CD1c-positive myeloid dendritic cell (primary cell): Measurements from ENCODE around the gene CELSR2.
"Not testable (repeated sequence)": the region's sequence is repeated elsewhere in the genome, so short reads cannot be mapped to it uniquely, and the experiment has no call there.

Source experiments
- DNase-seq: peaks from one replicate; pipeline ENCODE4 v3.0.0-alpha.2; 2016; ENCODE audit errors: extremely low spot score

Gene CELSR2

GRCh38 chr1:109248797-109249629 lies at the start of gene CELSR2:
TSS of gene CELSR2 (plus strand) at chr1:109249539. CDS start at chr1:109250080, 541 bp downstream.
- DNase-seq = peak; percentile 74

DNA sequence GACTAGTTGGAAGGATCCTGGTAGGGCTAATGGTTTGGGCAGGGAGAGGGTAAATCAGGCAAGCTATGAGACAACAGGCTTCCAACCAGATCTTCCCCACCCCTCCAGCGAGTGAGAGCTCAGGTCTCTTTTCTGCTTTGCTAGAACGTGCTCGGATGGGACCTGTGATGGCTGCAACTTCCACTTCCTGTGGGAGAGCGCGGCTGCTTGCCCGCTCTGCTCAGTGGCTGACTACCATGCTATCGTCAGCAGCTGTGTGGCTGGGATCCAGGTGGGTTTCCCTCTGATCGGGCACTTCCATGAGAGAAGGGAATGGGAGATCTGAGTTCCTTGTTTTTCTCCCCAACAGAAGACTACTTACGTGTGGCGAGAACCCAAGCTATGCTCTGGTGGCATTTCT lies 49.6 kb upstream of the CELSR2 start:
- DNase-seq = no peak

GRCh38 chr1:109201123-109201703 lies 48.1 kb upstream of the CELSR2 start:
- peak; percentile 74 for DNase-seq

GRCh38 chr1:109204484-109204883 lies 44.9 kb upstream of the CELSR2 start:
- no peak for DNase-seq

DNA sequence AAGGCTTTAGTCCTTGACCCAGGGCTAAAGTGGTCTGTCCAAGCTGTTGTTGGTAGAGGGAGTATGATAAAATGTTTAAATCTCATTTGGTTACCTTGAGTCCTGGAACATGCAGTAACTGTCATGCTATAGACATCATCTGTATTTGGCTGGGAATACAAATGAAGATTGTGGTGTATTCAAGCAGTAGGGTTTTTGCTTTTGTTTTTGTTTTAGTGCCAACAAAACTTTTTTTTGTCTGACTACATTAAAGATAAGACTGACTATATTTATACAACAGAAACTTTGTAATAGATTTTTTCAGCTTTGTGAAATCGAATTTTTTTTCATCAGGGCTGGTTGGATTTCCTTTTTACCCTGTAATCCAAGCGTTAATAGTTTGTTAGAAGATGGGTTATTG lies 43.0 kb upstream of the CELSR2 start:
- DNase-seq = no peak

DNA sequence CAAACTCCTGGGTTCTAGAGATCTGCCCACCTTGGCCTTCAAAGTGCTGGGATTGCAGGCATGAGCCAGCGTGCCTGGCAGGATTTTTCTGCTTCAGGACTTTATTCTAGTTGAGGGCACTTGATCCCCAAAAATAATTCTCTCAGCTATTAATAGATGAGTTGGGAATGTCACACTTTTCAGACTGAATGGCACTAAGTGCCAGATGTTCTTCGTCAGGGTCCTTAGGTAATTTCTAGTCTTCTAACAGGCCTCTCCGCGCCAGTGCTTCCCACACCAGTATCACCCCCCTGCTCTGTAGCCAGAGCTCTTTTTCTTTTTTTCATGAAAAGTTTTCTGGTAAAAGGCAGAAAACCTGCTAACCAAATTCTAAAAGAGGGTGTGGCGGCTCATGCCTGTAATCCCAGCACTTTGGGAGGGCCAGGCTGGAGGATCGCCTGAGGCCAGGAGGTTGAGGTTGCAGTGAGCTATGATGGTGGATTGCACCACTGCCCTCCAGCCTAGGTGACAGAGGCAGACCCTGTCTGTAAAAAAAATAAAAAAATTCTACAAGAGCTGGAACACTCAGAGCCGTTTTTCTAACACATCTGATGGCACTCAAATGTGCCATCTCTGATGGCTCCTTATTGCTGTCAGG lies 41.8 kb upstream of the CELSR2 start:
- DNase-seq = no peak

- no peak for DNase-seq
These were observed 40.9 kb upstream of the CELSR2 start for GRCh38 chr1:109208394-109208793.

DNA sequence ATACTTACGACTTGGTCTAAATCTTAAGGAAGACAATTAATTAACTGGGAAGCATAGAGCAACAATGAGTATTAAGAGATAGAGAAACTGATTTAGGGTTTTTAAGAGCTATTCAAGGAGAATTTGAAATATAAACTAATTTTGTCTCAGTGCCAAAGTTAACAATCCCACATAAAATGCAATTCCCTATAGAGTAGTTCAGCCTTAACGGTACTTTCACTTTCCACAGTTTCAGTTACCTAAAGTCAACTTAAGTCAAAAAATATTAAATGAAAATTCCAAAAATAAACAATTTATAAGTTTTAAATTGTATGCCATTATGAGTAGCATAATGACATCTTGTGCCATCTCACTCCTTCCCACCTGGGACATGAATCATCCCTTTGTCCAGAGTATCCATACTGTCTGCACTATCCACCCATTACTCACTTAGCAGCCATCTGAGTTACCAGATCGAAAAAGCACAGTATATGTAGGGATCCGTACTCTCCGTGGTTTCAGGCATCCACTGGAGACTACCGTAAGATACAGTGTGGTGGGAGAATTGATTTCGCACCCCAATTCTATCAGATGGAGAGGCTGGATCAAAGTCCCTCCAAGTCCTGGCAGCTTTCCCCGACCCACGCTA lies 40.4 kb upstream of the CELSR2 start:
- no peak for DNase-seq

DNA sequence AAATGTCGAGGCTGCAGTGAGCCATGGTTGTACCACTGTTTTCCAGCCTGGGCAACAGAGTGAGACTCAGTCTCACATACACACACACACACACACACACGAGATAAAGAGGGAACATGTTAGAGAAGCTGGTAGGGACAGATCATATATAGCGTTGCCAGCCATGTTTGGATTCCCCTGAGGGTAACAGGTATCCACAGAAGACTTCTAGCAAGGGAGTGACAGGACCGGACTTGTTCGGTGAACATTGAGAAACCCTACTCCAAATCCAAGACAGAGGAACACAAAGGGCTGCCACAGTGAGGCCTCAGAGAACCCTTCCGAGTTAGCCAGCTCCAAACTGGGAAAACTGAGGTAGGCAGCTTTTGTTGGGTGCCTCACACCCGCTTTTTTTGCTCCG lies 39.3 kb upstream of the CELSR2 start:
- no peak for DNase-seq

- no peak for DNase-seq
These were observed 36.0 kb upstream of the CELSR2 start for GRCh38 chr1:109213345-109213823.

GRCh38 chr1:109213824-109214693 lies 35.3 kb upstream of the CELSR2 start, which contains the start of gene SARS1:
TSS of gene SARS1 (plus strand) at chr1:109213918. CDS start at chr1:109213993, 75 bp downstream.
- DNase-seq = peak; percentile 94

DNA sequence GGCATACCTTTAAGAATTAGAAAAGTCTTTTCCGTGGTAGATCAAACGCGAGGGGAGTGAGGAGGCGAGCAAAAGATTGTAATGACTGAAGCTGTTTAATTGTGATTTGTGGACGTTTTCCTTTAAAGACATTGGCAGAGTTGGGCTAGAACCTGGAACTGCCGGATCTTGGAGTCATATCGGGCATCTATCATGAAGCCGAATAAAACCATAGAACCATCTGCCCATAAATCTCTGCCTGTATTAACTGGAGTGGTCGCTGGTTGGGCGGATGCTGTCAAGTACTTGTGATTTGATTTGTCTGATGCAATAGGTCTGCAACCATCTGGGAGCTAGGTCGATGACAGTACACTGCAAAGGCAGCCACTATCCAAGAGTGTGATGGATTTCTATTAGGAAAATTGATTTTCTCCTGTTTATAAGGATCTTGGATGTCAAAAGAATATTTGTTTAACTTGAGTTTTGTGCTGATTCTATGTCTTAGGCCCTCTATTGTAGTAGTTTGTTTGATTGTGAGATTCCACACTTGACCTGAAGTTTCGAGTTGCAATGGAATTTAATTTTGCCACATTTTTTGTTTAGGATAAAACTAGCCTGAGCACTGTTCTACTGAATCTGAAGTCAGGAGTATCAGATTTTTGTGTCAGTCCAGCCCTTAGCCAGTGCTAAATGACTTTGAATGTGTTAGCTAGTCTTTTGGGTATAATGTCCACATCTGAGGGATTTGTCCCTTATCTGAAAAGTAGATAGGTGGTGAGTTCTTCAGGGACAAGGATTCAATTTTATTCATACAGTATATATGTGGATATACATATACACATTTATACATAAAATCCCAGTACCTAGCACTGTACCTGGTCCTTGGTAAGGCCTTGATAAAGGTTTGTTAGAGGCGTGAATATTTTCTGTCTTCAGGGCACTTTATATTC lies 34.4 kb upstream of the CELSR2 start:
- DNase-seq = peak; percentile 25

- no peak for DNase-seq
These were observed 32.7 kb upstream of the CELSR2 start for GRCh38 chr1:109216662-109217061.

- no peak for DNase-seq
These were observed 30.8 kb upstream of the CELSR2 start for GRCh38 chr1:109218516-109218915.

- not testable (repeated sequence) for DNase-seq
These were observed 28.1 kb upstream of the CELSR2 start for GRCh38 chr1:109221201-109221600.

DNA sequence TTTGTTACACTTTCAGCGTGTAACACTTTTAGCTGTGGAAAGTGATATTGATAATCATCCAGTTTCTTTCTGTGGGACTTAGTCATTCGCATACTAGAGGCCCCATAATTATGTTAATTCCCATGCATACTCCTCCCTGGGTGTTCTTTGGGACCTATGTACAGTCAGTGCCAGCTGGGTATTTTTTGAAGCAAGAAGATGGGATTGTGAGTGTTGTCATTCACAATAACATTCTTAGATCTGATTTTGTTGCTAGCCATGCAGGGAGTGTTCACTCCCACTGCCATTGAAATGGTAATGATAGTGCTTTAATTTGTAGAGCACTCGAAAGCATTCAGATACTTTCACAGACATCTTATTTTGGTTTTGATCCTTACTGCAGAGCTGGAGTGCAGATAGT lies 24.0 kb upstream of the CELSR2 start:
- no peak for DNase-seq

DNA sequence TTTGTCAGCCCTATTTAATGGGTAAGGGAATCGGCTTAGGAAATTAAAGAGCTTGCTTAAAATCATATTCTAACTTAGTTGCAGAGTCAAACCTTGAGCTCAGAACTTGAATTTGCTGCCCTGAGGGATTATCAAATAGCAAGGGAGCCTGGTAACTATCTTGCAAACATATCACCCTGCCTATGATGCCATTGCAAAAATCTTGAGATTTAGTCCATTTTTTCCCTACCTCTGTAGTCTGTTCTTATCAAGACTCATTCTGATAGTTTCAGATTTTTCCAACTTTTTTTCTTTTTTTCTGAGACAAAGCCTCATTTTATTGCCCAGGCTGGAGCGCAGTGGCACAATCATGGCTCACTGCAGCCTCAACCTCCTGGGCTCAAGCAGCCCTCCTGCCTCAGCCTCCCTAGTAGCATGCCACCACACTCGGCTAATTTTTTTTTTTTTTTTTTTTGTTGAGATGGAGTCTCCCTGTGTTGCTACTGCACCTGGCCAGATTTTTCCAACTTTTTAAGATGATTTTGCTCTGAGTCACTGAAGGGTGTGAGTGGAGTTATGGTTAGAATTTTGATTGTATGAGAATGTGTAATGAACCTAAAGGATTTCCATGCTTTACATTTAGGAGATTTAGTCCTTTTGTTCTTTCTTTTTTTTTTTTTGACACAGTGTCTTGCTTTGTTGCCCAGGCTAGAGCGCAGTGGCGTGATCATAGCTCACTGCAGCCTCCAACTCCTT lies 23.5 kb upstream of the CELSR2 start:
- DNase-seq = no peak

DNA sequence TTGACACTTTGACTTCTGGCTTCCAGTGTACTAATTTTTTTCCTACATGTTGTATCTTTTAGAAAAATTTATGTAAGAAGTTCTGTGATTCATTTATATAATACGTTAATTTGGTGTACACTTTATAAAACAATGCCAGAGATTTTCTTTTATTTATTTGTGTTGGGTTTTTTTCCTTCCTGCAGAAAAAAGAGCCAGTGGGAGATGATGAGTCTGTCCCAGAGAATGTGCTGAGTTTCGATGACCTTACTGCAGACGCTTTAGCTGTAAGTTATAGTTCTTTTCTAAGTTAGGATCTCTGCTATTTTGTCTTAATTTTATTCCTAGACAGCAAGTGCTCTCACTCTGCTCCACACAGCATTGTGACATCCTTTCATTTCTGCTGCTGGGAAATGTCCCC lies 21.2 kb upstream of the CELSR2 start:
- no peak for DNase-seq

- no peak for DNase-seq
These were observed 19.7 kb upstream of the CELSR2 start for GRCh38 chr1:109229531-109230127.
